Measurements from ENCODE around the gene ZNF688.
A peak's percentile ranks its signal among the peaks of the same experiment; 100 is the strongest.

ZNF688 gene

DNA sequence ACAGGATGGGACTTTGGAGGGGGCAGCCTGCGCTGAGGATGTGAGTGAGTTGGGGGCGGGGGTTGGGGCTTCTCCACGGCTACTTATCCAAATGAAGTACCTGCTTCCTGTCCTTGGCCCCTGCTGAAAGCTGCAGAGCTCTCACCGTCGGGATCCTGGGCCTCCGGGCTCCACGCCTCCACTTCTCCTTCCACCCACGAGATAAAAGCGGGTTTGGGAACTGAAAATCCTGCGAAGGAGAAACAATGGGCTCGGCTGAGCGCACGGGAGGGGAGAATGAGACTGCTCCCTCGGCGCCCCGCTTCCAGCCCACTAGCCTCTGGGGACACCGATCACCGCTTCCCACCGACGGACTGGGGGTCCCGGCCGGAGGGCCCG is 13.5 kb upstream of the ZNF688 start:
- peak overlapping the region; percentile 86 for H3K9ac ChIP-seq (ENCODE audit: low read length)
- H3K36me3 ChIP-seq (ENCODE audit: control insufficient read depth, insufficient read depth, low read length), result peaks cover 34% of the 10 kb centered on the region
- H3K27ac ChIP-seq (ENCODE audit: low read depth, low read length), result peak overlapping the region; percentile 76
- no peaks in the 10 kb centered on the region for H3K27me3 ChIP-seq (ENCODE audit: control insufficient read depth, insufficient read depth, low read length)
- peak overlapping the region; percentile 83 for H3K4me3 ChIP-seq (ENCODE audit: low read depth, low read length)
- H3K4me1 ChIP-seq (ENCODE audit: control insufficient read depth, insufficient read depth, low read length), result no peaks in the 10 kb centered on the region
- H3K9me3 ChIP-seq (ENCODE audit: control insufficient read depth, insufficient read depth, low read depth, low read length), result no peaks in the 10 kb centered on the region

DNA sequence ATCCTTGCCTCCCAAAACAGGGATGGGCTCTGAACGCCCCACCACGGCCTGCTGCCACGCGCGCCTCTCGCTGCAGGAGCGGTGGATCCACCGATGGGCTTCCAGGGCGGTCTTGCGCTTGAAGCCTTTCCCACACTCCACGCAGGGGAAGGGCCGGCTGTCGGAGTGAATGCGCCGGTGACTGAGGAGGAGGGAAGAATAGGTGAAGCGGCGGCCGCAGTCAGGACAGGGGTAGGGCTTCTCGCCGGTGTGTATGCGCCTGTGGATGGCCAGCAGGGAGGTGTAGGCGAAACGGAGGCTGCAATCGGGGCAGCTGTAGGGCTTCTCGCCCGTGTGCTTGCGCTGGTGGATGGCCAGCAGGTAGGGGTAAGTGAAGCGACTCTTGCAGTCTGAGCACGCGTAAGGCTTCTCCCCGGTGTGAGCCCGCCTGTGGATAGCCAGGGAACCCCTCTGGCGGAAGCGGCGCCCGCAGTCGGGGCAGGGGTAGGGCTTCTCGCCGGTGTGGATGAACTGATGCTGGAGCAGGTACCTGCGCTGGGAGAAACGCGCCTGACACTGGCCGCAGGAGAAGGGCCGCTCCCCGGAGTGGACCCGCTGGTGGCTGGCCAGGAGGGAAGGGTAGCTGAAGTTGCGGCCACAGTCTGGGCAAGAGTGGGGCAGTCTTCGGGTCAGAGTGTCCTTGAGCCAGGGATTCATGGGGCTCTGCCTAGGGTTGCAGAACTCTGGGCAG is 11.3 kb upstream of the ZNF688 start:
- Histone ChIP-seq H3K27ac (ENCODE audit: low read depth, low read length) (no peak overlapping the region), H3K4me3 (ENCODE audit: low read depth, low read length) (no peak overlapping the region), H3K27me3 (ENCODE audit: control insufficient read depth, insufficient read depth, low read length) (no peaks in the 10 kb centered on the region), H3K4me1 (ENCODE audit: control insufficient read depth, insufficient read depth, low read length) (no peaks in the 10 kb centered on the region), H3K36me3 (ENCODE audit: control insufficient read depth, insufficient read depth, low read length) (peaks cover 46% of the 10 kb centered on the region), H3K9me3 (ENCODE audit: control insufficient read depth, insufficient read depth, low read depth, low read length) (no peaks in the 10 kb centered on the region), H3K9ac (ENCODE audit: low read length) (no peak overlapping the region)

DNA sequence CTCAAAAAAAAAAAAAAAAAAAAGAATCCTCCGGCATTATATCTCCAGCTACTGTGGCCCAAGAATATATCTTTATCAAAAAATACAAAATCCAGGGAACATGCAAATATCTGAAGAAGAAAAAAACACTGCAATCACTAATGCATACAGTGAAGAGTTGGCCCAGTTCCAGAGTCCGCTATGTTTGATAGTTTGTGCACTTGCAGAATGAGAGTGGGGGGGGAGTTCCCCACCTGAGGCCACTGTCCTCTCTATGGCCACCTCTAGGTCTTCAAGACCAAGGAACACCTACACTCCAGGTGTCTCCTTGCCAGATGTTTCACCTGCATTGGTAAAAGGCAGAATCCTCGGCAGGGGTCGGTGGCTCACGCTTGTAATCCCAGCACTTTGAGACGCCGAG is 9.9 kb upstream of the ZNF688 start:
- H3K9me3 ChIP-seq (ENCODE audit: control insufficient read depth, insufficient read depth, low read depth, low read length), result no peaks in the 10 kb centered on the region
- no peak overlapping the region for H3K9ac ChIP-seq (ENCODE audit: low read length)
- no peaks in the 10 kb centered on the region for H3K27me3 ChIP-seq (ENCODE audit: control insufficient read depth, insufficient read depth, low read length)
- no peak overlapping the region for H3K4me3 ChIP-seq (ENCODE audit: low read depth, low read length)
- H3K27ac ChIP-seq (ENCODE audit: low read depth, low read length), result no peak overlapping the region
- no peaks in the 10 kb centered on the region for H3K4me1 ChIP-seq (ENCODE audit: control insufficient read depth, insufficient read depth, low read length)
- peaks cover 41% of the 10 kb centered on the region for H3K36me3 ChIP-seq (ENCODE audit: control insufficient read depth, insufficient read depth, low read length)

DNA sequence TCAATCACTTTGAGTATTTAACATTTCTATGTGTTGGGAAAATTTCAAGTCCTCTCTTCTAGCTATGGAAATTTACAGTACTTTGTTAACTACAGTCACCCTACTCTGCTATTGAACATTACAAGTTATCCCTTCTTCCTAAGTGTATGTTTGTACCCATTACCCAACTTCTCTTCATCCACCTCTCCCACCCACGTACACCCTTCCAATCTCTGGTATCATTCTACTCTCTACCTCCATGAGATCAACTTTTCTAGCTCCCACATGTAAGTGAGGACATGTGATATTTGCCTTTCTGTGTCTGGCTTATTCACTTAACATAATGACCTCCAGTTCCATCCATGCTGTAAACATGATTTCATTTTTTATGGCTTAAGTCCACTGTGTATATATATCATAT is 3.2 kb upstream of the ZNF688 start:
- H3K9me3 ChIP-seq (ENCODE audit: control insufficient read depth, insufficient read depth, low read depth, low read length), result no peaks in the 10 kb centered on the region
- H3K27me3 ChIP-seq (ENCODE audit: control insufficient read depth, insufficient read depth, low read length), result no peaks in the 10 kb centered on the region
- H3K36me3 ChIP-seq (ENCODE audit: control insufficient read depth, insufficient read depth, low read length), result peaks cover 17% of the 10 kb centered on the region
- H3K9ac ChIP-seq (ENCODE audit: low read length), result no peak overlapping the region
- no peak overlapping the region for H3K4me3 ChIP-seq (ENCODE audit: low read depth, low read length)
- H3K27ac ChIP-seq (ENCODE audit: low read depth, low read length), result no peak overlapping the region
- peaks cover 7% of the 10 kb centered on the region; the same call in 1 of the 2 replicates for H3K4me1 ChIP-seq (ENCODE audit: control insufficient read depth, insufficient read depth, low read length)

- Histone ChIP-seq H3K4me3 (ENCODE audit: low read depth, low read length) (peak overlapping the region; percentile 64), H3K36me3 (ENCODE audit: control insufficient read depth, insufficient read depth, low read length) (no peaks in the 10 kb centered on the region), H3K27ac (ENCODE audit: low read depth, low read length) (peak overlapping the region; percentile 67; the same call in 1 of the 2 replicates), H3K4me1 (ENCODE audit: control insufficient read depth, insufficient read depth, low read length) (peaks cover 11% of the 10 kb centered on the region; the same call in 1 of the 2 replicates), H3K27me3 (ENCODE audit: control insufficient read depth, insufficient read depth, low read length) (no peaks in the 10 kb centered on the region), H3K9me3 (ENCODE audit: control insufficient read depth, insufficient read depth, low read depth, low read length) (no peaks in the 10 kb centered on the region), H3K9ac (ENCODE audit: low read length) (peak overlapping the region; percentile 74)
Observed at GRCh38 chr16:30570636-30571444, 674 bp downstream of the ZNF688 start.

GRCh38 chr16:30569746-30570635 is 1.5 kb downstream of the ZNF688 start:
- peaks cover 11% of the 10 kb centered on the region; the same call in 1 of the 2 replicates for H3K4me1 ChIP-seq (ENCODE audit: control insufficient read depth, insufficient read depth, low read length)
- no peaks in the 10 kb centered on the region for H3K9me3 ChIP-seq (ENCODE audit: control insufficient read depth, insufficient read depth, low read depth, low read length)
- H3K27ac ChIP-seq (ENCODE audit: low read depth, low read length), result no peak overlapping the region
- no peak overlapping the region for H3K9ac ChIP-seq (ENCODE audit: low read length)
- H3K27me3 ChIP-seq (ENCODE audit: control insufficient read depth, insufficient read depth, low read length), result no peaks in the 10 kb centered on the region
- H3K4me3 ChIP-seq (ENCODE audit: low read depth, low read length), result no peak overlapping the region
- no peaks in the 10 kb centered on the region for H3K36me3 ChIP-seq (ENCODE audit: control insufficient read depth, insufficient read depth, low read length)

GRCh38 chr16:30569281-30569680 is 2.2 kb downstream of the ZNF688 start:
- H3K27ac ChIP-seq (ENCODE audit: low read depth, low read length), result no peak overlapping the region
- no peaks in the 10 kb centered on the region for H3K36me3 ChIP-seq (ENCODE audit: control insufficient read depth, insufficient read depth, low read length)
- H3K9me3 ChIP-seq (ENCODE audit: control insufficient read depth, insufficient read depth, low read depth, low read length), result no peaks in the 10 kb centered on the region
- no peaks in the 10 kb centered on the region for H3K27me3 ChIP-seq (ENCODE audit: control insufficient read depth, insufficient read depth, low read length)
- H3K4me1 ChIP-seq (ENCODE audit: control insufficient read depth, insufficient read depth, low read length), result peaks cover 11% of the 10 kb centered on the region; the same call in 1 of the 2 replicates
- no peak overlapping the region for H3K9ac ChIP-seq (ENCODE audit: low read length)
- H3K4me3 ChIP-seq (ENCODE audit: low read depth, low read length), result no peak overlapping the region

DNA sequence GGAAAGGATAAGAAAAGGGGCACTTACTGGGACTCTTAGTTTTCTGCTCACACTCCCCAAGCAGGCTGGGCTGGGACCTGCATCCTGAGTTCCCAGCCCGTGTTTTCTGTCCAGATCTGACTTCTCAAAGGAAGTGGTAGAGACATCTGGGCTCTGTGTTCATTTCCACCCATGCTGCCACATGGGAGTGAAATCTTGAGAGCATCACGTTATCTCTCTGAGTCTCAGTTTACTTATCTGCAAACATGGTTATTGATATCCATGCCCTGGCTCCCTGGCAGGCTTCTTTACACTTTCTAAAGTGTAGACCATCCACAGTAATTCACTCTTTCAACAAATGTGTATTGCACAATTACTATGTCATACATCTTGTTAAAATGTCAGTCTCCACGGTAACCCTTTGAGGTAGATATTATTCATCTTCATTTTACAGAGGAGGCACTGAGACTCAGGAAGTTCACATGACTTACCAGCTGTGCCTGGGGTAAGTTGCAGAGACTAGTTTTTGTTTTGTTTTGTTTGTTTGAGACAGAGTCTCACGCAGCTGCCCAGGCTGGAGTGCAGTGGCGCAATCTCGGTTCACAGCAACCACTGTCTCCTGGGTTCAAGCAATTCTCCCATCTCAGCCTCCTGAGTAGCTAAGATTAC is 3.4 kb downstream of the ZNF688 start:
- Histone ChIP-seq H3K27me3 (ENCODE audit: control insufficient read depth, insufficient read depth, low read length) (no peaks in the 10 kb centered on the region), H3K36me3 (ENCODE audit: control insufficient read depth, insufficient read depth, low read length) (no peaks in the 10 kb centered on the region), H3K27ac (ENCODE audit: low read depth, low read length) (no peak overlapping the region), H3K9ac (ENCODE audit: low read length) (no peak overlapping the region), H3K4me1 (ENCODE audit: control insufficient read depth, insufficient read depth, low read length) (peaks cover 11% of the 10 kb centered on the region; the same call in 1 of the 2 replicates), H3K4me3 (ENCODE audit: low read depth, low read length) (no peak overlapping the region), H3K9me3 (ENCODE audit: control insufficient read depth, insufficient read depth, low read depth, low read length) (no peaks in the 10 kb centered on the region)

DNA sequence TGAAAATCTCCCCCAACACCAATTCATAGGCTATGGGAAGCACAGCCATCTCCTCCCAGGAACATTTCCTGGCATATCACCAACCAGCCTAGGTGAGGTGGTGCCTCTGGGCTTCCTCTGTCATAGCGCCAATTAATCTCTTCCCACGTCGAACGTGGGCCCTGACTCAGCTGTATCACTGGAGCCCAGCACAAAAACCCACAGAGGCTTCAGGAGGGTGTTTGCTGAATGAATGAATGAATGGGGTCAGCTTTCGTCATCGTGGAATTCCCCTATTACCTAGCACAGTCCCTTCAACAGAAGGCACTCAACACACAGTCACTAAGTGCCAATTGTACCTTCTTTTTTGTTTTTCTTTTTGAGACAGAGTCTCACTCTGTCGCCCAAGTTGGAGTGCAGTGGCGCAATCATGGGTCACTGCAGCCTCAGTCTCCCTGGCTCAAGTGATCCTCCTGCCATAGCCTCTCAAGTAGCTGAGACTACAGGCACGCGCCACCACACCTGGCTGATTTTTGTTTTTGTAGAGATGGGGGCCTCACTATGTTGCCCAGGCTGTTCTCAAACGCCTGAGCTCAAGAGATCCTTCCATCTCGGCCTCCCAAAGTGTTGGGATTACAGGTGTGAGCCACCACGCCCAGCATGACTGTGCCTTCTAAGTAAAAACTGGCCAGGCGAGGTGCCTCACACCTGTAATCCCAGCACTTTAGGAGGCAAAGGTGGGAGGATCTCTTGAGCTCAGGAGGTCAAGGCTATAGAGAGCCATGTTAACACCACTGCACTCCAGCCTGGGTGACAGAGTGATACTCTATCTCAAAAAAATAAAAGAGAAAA is 4.1 kb downstream of the ZNF688 start:
- H3K27ac ChIP-seq (ENCODE audit: low read depth, low read length), result no peak overlapping the region
- no peaks in the 10 kb centered on the region for H3K36me3 ChIP-seq (ENCODE audit: control insufficient read depth, insufficient read depth, low read length)
- H3K9ac ChIP-seq (ENCODE audit: low read length), result no peak overlapping the region
- no peaks in the 10 kb centered on the region for H3K9me3 ChIP-seq (ENCODE audit: control insufficient read depth, insufficient read depth, low read depth, low read length)
- H3K4me1 ChIP-seq (ENCODE audit: control insufficient read depth, insufficient read depth, low read length), result peaks cover 11% of the 10 kb centered on the region; the same call in 1 of the 2 replicates
- H3K27me3 ChIP-seq (ENCODE audit: control insufficient read depth, insufficient read depth, low read length), result no peaks in the 10 kb centered on the region
- H3K4me3 ChIP-seq (ENCODE audit: low read depth, low read length), result no peak overlapping the region

- no peaks in the 10 kb centered on the region for H3K36me3 ChIP-seq (ENCODE audit: control insufficient read depth, insufficient read depth, low read length)
Observed at GRCh38 chr16:30566531-30566930, 5.0 kb downstream of the ZNF688 start.

More at GRCh38 chr16:30566531-30566930, 5.0 kb downstream of the ZNF688 start:
- no peaks in the 10 kb centered on the region for H3K27me3 ChIP-seq (ENCODE audit: control insufficient read depth, insufficient read depth, low read length)
- no peak overlapping the region for H3K27ac ChIP-seq (ENCODE audit: low read depth, low read length)
- no peaks in the 10 kb centered on the region for H3K9me3 ChIP-seq (ENCODE audit: control insufficient read depth, insufficient read depth, low read depth, low read length)
- H3K9ac ChIP-seq (ENCODE audit: low read length), result no peak overlapping the region
- no peak overlapping the region for H3K4me3 ChIP-seq (ENCODE audit: low read depth, low read length)
- H3K4me1 ChIP-seq (ENCODE audit: control insufficient read depth, insufficient read depth, low read length), result peaks cover 11% of the 10 kb centered on the region; the same call in 1 of the 2 replicates
